HG03460 (cell line): ENCODE measurements around the gene ECM1.

Experiments
- ATAC-seq: cut with Tn5 transposase; IDR thresholded peaks from one replicate; pipeline ENCODE4 v1.9.1; 2021; ENCODE audit not compliant: unreplicated experiment

Gene ECM1

GRCh38 chr1:150543500-150544143 lies 35.7 kb downstream of the ECM1 start:
- no peak for ATAC-seq

GRCh38 chr1:150544204-150544603 lies 36.3 kb downstream of the ECM1 start:
- ATAC-seq: no peak

- no peak for ATAC-seq
These were observed 37.6 kb downstream of the ECM1 start for GRCh38 chr1:150545486-150546032.

GRCh38 chr1:150546294-150546937 lies 38.5 kb downstream of the ECM1 start:
- no peak for ATAC-seq

- no peak for ATAC-seq
These were observed 40.4 kb downstream of the ECM1 start for GRCh38 chr1:150548324-150548631.

GRCh38 chr1:150548632-150549495 lies 41.0 kb downstream of the ECM1 start, which contains the start of gene ADAMTSL4:
ADAMTSL4 (plus strand) TSS chr1:150549408; CDS start chr1:150552289, 2,881 bp downstream.
- peak; percentile 49 for ATAC-seq

GRCh38 chr1:150549496-150550221 lies 41.8 kb downstream of the ECM1 start:
- no peak for ATAC-seq

GRCh38 chr1:150550222-150551050 lies 42.5 kb downstream of the ECM1 start:
- no peak for ATAC-seq

GRCh38 chr1:150551051-150551783 lies 43.3 kb downstream of the ECM1 start:
- ATAC-seq: no peak

GRCh38 chr1:150551784-150552127 lies 43.8 kb downstream of the ECM1 start:
- no peak for ATAC-seq

- no peak for ATAC-seq
These were observed 44.4 kb downstream of the ECM1 start for GRCh38 chr1:150552128-150552910.

GRCh38 chr1:150552911-150553289 lies 45.0 kb downstream of the ECM1 start:
- ATAC-seq: no peak

- no peak for ATAC-seq
These were observed 45.6 kb downstream of the ECM1 start for GRCh38 chr1:150553392-150554085.

- no peak for ATAC-seq
These were observed 46.2 kb downstream of the ECM1 start for GRCh38 chr1:150554086-150554452.

GRCh38 chr1:150555198-150555970 lies 47.5 kb downstream of the ECM1 start:
- ATAC-seq: no peak

- ATAC-seq: no peak
These were observed 48.3 kb downstream of the ECM1 start for GRCh38 chr1:150555971-150556865.
